Fibroblast of skin of abdomen (primary cell): Measurements from ENCODE around the gene LCN10.

Experiments used
- DNase-seq: peaks from one replicate; pipeline ENCODE4 v3.0.0-alpha.2; 2013

The LCN10 gene

GRCh38 chr9:136698635-136699246 is 44.0 kb downstream of the LCN10 start:
- DNase-seq: no peak

- DNase-seq: no peak
These were observed 44.8 kb downstream of the LCN10 start for GRCh38 chr9:136697821-136698526.

- no peak for DNase-seq
These were observed 45.5 kb downstream of the LCN10 start for GRCh38 chr9:136697146-136697820.

- DNase-seq: no peak
These were observed 46.2 kb downstream of the LCN10 start for GRCh38 chr9:136696502-136696901.

DNA sequence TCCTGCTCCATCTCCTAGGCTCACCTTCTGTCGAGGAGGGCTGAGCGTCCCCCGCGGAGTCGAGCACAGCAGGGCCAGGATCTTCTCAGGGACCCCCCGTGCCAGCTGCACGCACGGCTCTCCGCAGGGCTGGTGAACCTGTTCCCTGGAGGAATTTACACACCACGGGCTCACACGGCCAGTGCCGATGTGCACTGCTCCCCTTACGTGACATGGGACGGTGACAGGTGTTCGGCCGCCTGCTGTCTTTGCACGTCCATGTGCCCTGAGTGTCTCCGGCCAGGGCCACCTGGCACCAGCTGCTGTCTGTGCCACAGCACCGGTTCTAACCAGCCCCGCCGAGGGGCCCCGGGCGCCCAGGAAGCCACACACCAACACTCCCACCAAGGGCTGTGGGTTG is 46.8 kb downstream of the LCN10 start:
- DNase-seq: no peak

DNA sequence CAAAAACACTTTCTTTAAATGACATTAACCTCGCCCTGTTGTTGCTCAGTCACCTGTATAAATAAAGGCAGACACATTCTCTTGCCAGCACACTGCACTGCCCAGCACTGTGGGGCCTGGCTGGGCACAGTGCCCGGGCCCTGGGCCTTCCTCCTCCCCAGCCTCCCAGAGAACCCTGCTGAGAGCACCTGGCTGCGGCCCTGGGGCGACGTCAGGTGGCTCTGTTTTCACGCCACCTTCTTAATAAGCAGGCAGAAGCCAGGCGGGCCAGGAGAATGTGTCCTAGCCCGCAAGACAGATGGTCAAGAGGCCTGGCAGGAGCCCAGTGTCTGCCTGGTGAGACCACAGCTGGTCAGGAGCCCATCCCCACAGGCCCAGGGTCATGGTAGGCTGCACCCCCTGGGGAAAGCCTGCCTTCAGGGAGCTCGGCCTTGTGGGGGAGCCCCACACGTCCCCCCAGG is 47.3 kb downstream of the LCN10 start:
- no peak for DNase-seq

DNA sequence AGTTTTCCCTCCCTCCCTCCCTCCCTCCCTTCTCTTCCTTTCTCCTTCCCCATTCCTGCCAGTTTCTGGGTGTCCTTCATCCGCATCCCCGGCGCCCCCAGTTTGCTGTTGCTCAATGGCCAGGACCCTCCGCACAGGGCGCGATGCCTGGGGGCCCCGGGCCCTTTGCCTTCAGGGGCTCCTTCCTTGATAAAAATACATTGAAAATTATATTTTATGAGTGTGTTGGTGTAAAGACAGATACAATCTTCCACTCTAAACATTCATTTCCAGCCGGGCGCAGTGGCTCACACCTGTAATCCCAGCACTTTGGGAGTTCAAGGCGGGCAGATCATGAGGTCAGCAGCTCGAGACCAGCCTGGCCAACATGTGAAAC is 47.9 kb downstream of the LCN10 start:
- no peak for DNase-seq

DNA sequence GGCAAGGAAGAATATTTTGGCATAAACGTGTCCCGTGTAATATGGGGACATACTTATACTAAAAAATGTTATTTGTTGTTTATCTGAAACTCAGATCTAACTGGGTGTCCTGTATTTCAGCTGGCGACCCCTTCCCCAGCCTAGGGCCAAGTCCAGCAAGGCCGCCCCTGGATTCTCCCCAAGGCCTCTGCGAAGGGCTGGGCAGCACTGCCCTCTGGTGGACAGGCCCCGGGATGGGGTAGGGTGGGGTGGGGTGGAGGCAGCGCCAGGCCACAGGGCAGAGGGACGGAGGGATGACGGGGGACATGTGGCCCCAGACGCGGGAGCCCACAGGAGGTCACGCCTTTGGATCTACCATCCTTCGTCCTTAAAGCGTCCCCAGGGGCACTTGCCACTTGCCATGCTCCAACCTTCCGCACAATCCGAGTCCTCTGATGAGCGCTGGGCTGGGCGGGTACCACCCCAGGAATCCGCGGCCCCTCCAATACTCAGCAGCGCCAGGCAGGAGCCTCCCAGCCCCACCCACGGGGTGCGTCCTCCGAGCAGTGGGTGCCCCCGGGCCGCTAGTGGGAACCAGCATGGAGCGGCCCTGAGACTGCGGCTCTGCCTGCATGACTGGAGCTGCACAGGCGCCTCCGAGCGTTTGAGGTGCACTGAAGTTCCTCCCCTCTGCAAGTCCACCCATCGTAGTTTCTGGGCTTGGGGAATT is 48.4 kb downstream of the LCN10 start:
- DNase-seq: peak; percentile 16

GRCh38 chr9:136693490-136694162 is 49.1 kb downstream of the LCN10 start:
- DNase-seq: no peak

- no peak for DNase-seq
These were observed 49.6 kb downstream of the LCN10 start for GRCh38 chr9:136693135-136693489.

- no peak for DNase-seq
These were observed 50.3 kb downstream of the LCN10 start for GRCh38 chr9:136692185-136693134.

DNA sequence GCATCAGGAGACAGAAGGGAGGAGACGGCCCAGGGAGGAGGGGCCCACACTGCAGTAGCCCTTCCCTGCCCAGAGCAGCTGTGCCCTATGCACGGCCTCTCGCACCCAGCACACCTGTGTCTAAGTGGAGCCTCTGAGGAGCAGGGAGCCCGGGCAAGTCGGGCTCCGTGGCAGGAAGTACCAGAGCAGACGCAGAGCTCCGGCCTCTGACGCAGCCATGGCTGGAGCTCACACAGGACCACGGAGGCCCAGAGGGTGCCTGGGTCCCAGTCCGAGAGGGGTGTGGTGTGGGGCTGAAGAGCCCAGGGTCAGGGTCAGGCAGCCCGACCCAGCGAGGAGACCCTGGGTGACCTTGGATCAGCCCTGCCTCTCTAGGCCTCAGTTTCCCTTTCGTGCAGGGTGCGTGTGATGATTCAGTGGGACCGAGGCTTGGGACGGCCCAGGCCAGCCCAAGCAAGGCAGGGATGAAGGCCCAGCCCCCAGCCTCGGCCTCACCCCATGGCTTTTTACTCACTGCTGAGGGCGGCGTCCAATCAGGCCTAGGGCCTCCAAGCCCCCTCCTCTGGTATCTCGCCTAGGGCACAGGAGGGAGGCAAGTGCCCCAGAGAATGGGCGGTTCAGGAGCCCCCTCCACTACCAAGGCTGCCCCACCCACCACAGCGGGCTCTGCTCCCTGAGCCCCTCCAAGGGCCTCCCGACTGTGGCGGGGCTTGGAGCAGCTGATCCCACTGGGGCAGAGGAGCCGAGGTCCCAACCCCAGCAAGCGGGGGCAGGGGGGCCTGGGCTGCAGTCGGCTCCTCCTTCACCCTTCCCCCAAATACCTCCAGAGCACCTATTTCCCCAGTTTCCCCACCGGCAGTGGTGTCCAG is 51.2 kb downstream of the LCN10 start:
- DNase-seq: no peak

GRCh38 chr9:136690806-136691261 is 51.9 kb downstream of the LCN10 start:
- no peak for DNase-seq

GRCh38 chr9:136690104-136690805 is 52.5 kb downstream of the LCN10 start:
- DNase-seq: no peak

GRCh38 chr9:136689108-136689460 is 53.7 kb downstream of the LCN10 start:
- DNase-seq: no peak

GRCh38 chr9:136688274-136689107 is 54.2 kb downstream of the LCN10 start:
- DNase-seq: no peak
